ENCODE data around the gene CALML4.
"Not testable (repeated sequence)": the region's sequence is repeated elsewhere in the genome, so short reads cannot be mapped to it uniquely, and the experiment has no call there.

DNA sequence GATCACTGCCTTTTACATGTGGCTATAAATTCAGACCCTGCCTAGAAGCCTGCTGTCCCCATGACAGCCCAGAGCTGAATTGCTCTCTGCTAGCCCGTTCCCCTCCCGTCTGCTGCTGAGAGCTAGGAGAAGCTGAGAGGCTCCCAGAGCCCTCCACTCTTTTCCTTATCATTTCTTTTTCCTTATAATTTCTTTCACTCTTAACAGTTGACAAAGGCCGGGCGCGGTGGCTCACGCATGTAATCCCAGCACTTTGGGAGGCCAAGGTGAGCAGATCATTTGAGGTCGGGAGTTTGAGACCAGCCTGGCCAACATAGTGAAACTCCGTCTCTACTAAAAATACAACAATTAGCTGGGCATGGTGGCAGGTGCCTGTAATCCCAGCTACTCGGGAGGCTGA, 29.4 kb upstream of the CALML4 start:
- not testable (repeated sequence) for TF ChIP-seq CTCF, POLR2A (IDR thresholded peaks at IDR 0.05)
